Measurements from ENCODE around the gene CELSR2. TPM values are rescaled to one million over a fixed set of nuclear protein-coding genes. Genes with fewer than 3 reads are reported as not detected.

Gene CELSR2
- total RNA-seq, 4 donors from 2014 or later = 23.4 to 57.2 (median 39.9) TPM

GRCh38 chr1:109253803-109254620 is 4.7 kb downstream of the CELSR2 start:
- Histone ChIP-seq H3K27me3 (no peaks in the 10 kb centered on the region), H3K9me3 (no peaks in the 10 kb centered on the region), H3K4me3 (peak overlapping the region; percentile 20 to 56 (median 42)), H3K27ac (peak overlapping the region; percentile 88 to 94 (median 92)), H3K36me3 (peaks cover 0 to 29% (median 0%) of the 10 kb centered on the region in 3 donors), H3K4me1 (peaks cover 35 to 96% (median 35%) of the 10 kb centered on the region in 3 donors)
- 0 to 20% methylated on average over 1 to 3 of the region's 9 CpGs for WGBS, 2 donors
- DNase-seq = no peak
- no peak for TF ChIP-seq POLR2A (IDR thresholded peaks at IDR 0.05)
- TF ChIP-seq CTCF (IDR thresholded peaks at IDR 0.05) = no peak
- intact Hi-C loops (cut with DNase I) = loop anchor here (10.0 kb wide), 1 partner anchor 49 kb away; no protein-coding TSS in a partner anchor

- WGBS, 2 donors = 26 to 60% methylated on average over 2 to 6 of the region's 7 CpGs
- intact Hi-C loops (cut with DNase I) = loop anchor here (10.0 kb wide), 1 partner anchor 50 kb away; no protein-coding TSS in a partner anchor
- Histone ChIP-seq H3K36me3 (peaks cover 0 to 35% (median 0%) of the 10 kb centered on the region in 3 donors), H3K27me3 (no peaks in the 10 kb centered on the region), H3K27ac (peak overlapping the region; percentile 88 to 94 (median 92)), H3K4me1 (peaks cover 32 to 97% (median 32%) of the 10 kb centered on the region in 3 donors), H3K4me3 (peak overlapping the region; percentile 20 to 56 (median 42)), H3K9me3 (no peaks in the 10 kb centered on the region)
- TF ChIP-seq POLR2A (IDR thresholded peaks at IDR 0.05) (no peak), CTCF (IDR thresholded peaks at IDR 0.05) (no peak)
- DNase-seq = no peak
These were observed 5.3 kb downstream of the CELSR2 start for GRCh38 chr1:109254621-109255096.

DNA sequence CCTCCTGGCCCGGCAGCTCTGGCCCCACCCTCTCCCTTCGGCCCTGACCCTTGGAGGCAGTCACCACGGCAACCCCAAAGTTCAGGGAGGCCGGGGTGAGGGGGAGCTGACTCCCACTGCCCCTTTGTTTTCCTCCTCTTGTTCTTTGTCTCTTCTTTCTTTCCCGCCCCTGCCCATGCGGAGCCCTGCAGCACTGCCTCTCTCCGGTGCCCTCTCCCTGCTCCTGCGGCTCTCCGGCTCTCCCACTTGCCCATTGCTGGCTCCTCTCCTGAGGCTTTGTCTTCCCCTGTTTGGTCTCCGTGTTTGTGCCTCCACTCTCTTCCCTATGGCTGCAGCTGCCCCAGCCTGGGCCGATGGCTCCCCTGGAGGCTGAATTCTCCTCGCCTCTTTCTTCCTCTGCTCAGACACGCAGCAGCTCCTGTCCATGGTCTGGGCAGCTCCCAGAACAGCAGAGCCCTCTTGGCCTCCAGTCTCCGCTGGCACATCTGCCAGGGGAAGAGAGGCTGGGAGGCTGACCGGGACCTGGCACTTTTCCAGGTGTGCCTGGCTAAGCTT is 5.8 kb downstream of the CELSR2 start:
- WGBS, 2 donors = 28 to 46% methylated on average over 11 to 12 of the region's 15 CpGs
- intact Hi-C loops (cut with DNase I) = loop anchor here (10.0 kb wide), 1 partner anchor 50 kb away; no protein-coding TSS in a partner anchor
- peaks cover 28 to 95% (median 32%) of the 10 kb centered on the region in 3 donors for H3K4me1 ChIP-seq
- H3K4me3 ChIP-seq = peak overlapping the region; percentile 20 to 56 (median 42)
- no peaks in the 10 kb centered on the region for H3K27me3 ChIP-seq
- H3K36me3 ChIP-seq = peaks cover 0 to 39% (median 0%) of the 10 kb centered on the region in 3 donors
- H3K27ac ChIP-seq = peak overlapping the region; percentile 88 to 94 (median 92)
- no peaks in the 10 kb centered on the region for H3K9me3 ChIP-seq
- DNase-seq = no peak
- peak in 1 of 6 experiments; percentile 6 for TF ChIP-seq CTCF (IDR thresholded peaks at IDR 0.05)
- TF ChIP-seq POLR2A (IDR thresholded peaks at IDR 0.05) = no peak

DNA sequence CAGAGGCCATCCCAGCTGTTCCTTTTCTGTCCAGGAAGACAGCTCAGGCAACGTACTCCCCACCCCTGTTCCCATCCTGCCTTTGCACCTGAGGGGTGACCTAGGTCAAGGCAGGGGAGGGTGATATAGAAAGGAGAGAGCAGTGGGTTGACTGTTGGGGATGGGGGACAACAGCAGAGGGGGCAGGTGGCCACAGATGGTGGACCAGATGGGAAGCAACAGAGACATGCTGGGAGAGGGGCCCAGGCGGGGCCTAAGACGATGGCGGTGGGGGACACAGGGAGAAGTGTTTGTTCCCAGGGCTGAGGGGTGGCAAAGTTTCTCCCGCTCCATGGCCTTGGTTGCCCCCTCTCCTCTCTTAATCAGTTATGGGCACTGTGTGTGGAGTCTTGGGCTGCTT is 6.3 kb downstream of the CELSR2 start:
- H3K27me3 ChIP-seq = no peaks in the 10 kb centered on the region
- H3K4me3 ChIP-seq = peak overlapping the region in 3 of 4 donors; percentile 40 to 56 (median 44)
- intact Hi-C loops (cut with DNase I) = loop anchor here (10.0 kb wide), 1 partner anchor 51 kb away; no protein-coding TSS in a partner anchor
- H3K36me3 ChIP-seq = peaks cover 0 to 44% (median 0%) of the 10 kb centered on the region in 3 donors
- H3K9me3 ChIP-seq = no peaks in the 10 kb centered on the region
- H3K27ac ChIP-seq = peak overlapping the region; percentile 88 to 94 (median 92)
- DNase-seq = no peak
- H3K4me1 ChIP-seq = peaks cover 24 to 90% (median 28%) of the 10 kb centered on the region in 3 donors
- 81 to 96% methylated on average over 4 to 5 of the region's 5 CpGs for WGBS, 2 donors
- TF ChIP-seq CTCF (IDR thresholded peaks at IDR 0.05) (no peak), POLR2A (IDR thresholded peaks at IDR 0.05) (no peak)

All from esophagus squamous epithelium (tissue), 5 donors.